Activated CD8-positive, alpha-beta T cell treated with anti-CD3 and anti-CD28 coated beads for 36 hours (primary cell): ENCODE results near the gene GALNT7. TPM values are rescaled to one million over a fixed set of nuclear protein-coding genes. Genes with fewer than 3 reads are reported as not detected.

Experiments
- ATAC-seq: fragments of 200-7000 bp; cut with Tn5 transposase; one replicate; pipeline ENCODE4 v1.10.0; 2021; ENCODE audit warnings: mild to moderate bottlenecking, moderate library complexity
- CTCF ChIA-PET: fragments of 350-600 bp; sonication (Branson Sonifier 250); formaldehyde crosslinking; loops from one replicate; lab custom pipeline; 2021; ENCODE audit warnings: antibody characterized with exemption; lab: Charles Lee
- POLR2A ChIA-PET: fragments of 350-600 bp; sonication (Branson Sonifier 250); formaldehyde crosslinking; loops from one replicate; lab custom pipeline; 2021; ENCODE audit warnings: antibody characterized with exemption; lab: Charles Lee
- DNase-seq: peaks from one replicate; pipeline ENCODE4 v3.0.0-alpha.2; 2020
- H3K27ac Mint-ChIP-seq: one replicate; pipeline ENCODE4 v1.8.0; 2021; ENCODE audit warnings: mild to moderate bottlenecking, mixed read lengths
- H3K27me3 Mint-ChIP-seq: one replicate; pipeline ENCODE4 v1.8.0; 2021; ENCODE audit warnings: mixed read lengths
- H3K36me3 Mint-ChIP-seq: one replicate; pipeline ENCODE4 v1.8.0; 2021; ENCODE audit warnings: low read depth, mixed read lengths
- H3K4me1 Mint-ChIP-seq: one replicate; pipeline ENCODE4 v1.8.0; 2021; ENCODE audit warnings: low read depth, mixed read lengths
- H3K4me3 Mint-ChIP-seq: one replicate; pipeline ENCODE4 v1.8.0; 2021; ENCODE audit warnings: mild to moderate bottlenecking, moderate library complexity, mixed read lengths
- H3K9me3 Mint-ChIP-seq: one replicate; pipeline ENCODE4 v1.8.0; 2021; ENCODE audit warnings: mixed read lengths
- intact Hi-C: fragments of 100-400 bp; cut with micrococcal nuclease; formaldehyde crosslinking; loops from one replicate; pipeline ENCODE4 v1.10.0; 2022
- total RNA-seq, 2 experiments: library from RNA; stranded (reverse); gene quantifications; one replicate each; pipeline ENCODE4 v1.2.3, GENCODE V29; 2021
- TF ChIP-seq, protein P1 (sequence below): fragments of 200-600 bp; IDR thresholded peaks from one replicate; pipeline ENCODE4 v1.8.0; 2022; ENCODE audit warnings: antibody characterized with exemption, mild to moderate bottlenecking

The GALNT7 gene
- total RNA-seq, 2 experiments from 2014 or later: 10.2 to 10.4 TPM

GRCh38 chr4:173227756-173228155 lies 59.1 kb downstream of the GALNT7 start:
- intact Hi-C loops: no loop called here
- ChIA-PET CTCF (interaction anchor here (1.2 kb wide), 2 partner anchors 30 to 214 kb away, joined by 3 to 4 read pairs; no protein-coding TSS in a partner anchor), POLR2A (no interaction called here)
- H3K4me1 Mint-ChIP-seq: peaks cover 2% of the 10 kb centered on the region
- TF ChIP-seq, protein P1, sequence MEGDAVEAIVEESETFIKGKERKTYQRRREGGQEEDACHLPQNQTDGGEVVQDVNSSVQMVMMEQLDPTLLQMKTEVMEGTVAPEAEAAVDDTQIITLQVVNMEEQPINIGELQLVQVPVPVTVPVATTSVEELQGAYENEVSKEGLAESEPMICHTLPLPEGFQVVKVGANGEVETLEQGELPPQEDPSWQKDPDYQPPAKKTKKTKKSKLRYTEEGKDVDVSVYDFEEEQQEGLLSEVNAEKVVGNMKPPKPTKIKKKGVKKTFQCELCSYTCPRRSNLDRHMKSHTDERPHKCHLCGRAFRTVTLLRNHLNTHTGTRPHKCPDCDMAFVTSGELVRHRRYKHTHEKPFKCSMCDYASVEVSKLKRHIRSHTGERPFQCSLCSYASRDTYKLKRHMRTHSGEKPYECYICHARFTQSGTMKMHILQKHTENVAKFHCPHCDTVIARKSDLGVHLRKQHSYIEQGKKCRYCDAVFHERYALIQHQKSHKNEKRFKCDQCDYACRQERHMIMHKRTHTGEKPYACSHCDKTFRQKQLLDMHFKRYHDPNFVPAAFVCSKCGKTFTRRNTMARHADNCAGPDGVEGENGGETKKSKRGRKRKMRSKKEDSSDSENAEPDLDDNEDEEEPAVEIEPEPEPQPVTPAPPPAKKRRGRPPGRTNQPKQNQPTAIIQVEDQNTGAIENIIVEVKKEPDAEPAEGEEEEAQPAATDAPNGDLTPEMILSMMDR: no peak
- no peak overlapping the region for H3K27ac Mint-ChIP-seq
- no peak overlapping the region for H3K4me3 Mint-ChIP-seq
- DNase-seq (no peak), ATAC-seq (no peak)
- H3K36me3 Mint-ChIP-seq: no peaks in the 10 kb centered on the region
- no peaks in the 10 kb centered on the region for H3K27me3 Mint-ChIP-seq
- no peaks in the 10 kb centered on the region for H3K9me3 Mint-ChIP-seq

DNA sequence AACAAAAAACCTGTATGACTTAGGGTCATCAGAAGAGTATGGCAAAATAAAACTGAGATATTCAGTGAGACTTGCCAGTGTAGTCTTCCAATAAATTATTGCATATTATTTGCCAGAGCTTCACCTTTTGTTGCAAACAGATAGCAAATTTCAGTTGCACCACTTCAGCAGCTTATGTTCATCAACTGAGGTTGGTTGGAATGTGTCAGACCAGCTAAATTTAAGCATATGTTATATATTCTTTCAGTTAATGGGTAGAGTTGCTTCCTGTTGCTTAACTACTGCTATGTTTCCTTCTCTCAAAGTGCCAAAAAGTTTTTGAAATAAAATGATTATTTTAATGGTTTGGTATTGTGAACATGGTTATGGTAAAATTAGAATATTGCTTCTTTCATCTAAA lies 61.5 kb downstream of the GALNT7 start:
- no peaks in the 10 kb centered on the region for H3K9me3 Mint-ChIP-seq
- H3K4me3 Mint-ChIP-seq: no peak overlapping the region
- H3K27ac Mint-ChIP-seq: no peak overlapping the region
- POLR2A ChIA-PET: no interaction called here
- TF ChIP-seq, protein P1: no peak
- ATAC-seq: no peak
- intact Hi-C loops: no loop called here
- peaks cover 2% of the 10 kb centered on the region for H3K4me1 Mint-ChIP-seq
- CTCF ChIA-PET: interaction anchor here (0.7 to 1.0 kb wide), 2 partner anchors 28 to 216 kb away, joined by 3 read pairs; no protein-coding TSS in a partner anchor
- H3K27me3 Mint-ChIP-seq: no peaks in the 10 kb centered on the region
- no peaks in the 10 kb centered on the region for H3K36me3 Mint-ChIP-seq
- DNase-seq: no peak

DNA sequence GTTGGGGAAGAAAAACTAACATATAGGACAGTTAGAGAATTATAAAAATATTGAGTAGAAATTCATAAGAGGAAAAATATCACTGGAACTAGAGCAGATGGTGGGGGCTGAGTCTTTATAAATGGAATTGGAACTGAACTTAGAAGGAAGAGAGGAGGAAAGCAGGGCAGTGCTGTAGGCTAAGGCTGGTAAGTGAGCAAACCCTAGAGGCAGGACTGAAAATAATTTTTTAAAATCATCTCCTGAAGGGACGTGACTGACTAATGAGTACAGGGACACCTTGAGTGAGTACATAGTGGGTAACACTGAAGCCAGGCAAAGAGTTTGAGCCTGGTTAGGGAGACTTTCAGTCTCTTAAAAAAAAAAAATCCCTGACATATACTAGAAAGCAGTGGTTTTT lies 63.3 kb downstream of the GALNT7 start:
- DNase-seq: no peak
- Mint-ChIP-seq H3K4me1 (no peaks in the 10 kb centered on the region), H3K27me3 (no peaks in the 10 kb centered on the region), H3K9me3 (no peaks in the 10 kb centered on the region), H3K27ac (no peak overlapping the region), H3K4me3 (no peak overlapping the region), H3K36me3 (no peaks in the 10 kb centered on the region)
- TF ChIP-seq, protein P1: peak; percentile 11
- intact Hi-C loops: no loop called here
- POLR2A ChIA-PET: no interaction called here
- CTCF ChIA-PET: interaction anchor here (1.5 kb wide), 1 partner anchor 26 kb away, joined by 5 read pairs; no protein-coding TSS in a partner anchor
- no peak for ATAC-seq

- no peak for ATAC-seq
- Mint-ChIP-seq H3K36me3 (no peaks in the 10 kb centered on the region), H3K27me3 (no peaks in the 10 kb centered on the region), H3K27ac (no peak overlapping the region), H3K4me1 (no peaks in the 10 kb centered on the region), H3K4me3 (no peak overlapping the region), H3K9me3 (no peaks in the 10 kb centered on the region)
- ChIA-PET CTCF (no interaction called here), POLR2A (no interaction called here)
- DNase-seq: no peak
- intact Hi-C loops: no loop called here
- TF ChIP-seq, protein P1: no peak
Measured at GRCh38 chr4:173233857-173234256, 65.2 kb downstream of the GALNT7 start.

GRCh38 chr4:173235050-173235449 lies 66.4 kb downstream of the GALNT7 start:
- intact Hi-C loops: no loop called here
- ChIA-PET CTCF (no interaction called here), POLR2A (no interaction called here)
- DNase-seq (no peak), ATAC-seq (no peak)
- Mint-ChIP-seq H3K36me3 (no peaks in the 10 kb centered on the region), H3K27me3 (no peaks in the 10 kb centered on the region), H3K9me3 (no peaks in the 10 kb centered on the region), H3K4me3 (no peak overlapping the region), H3K4me1 (no peaks in the 10 kb centered on the region), H3K27ac (no peak overlapping the region)
- TF ChIP-seq, protein P1: no peak
